ENCODE measurements around the gene ASF1B.

DNA sequence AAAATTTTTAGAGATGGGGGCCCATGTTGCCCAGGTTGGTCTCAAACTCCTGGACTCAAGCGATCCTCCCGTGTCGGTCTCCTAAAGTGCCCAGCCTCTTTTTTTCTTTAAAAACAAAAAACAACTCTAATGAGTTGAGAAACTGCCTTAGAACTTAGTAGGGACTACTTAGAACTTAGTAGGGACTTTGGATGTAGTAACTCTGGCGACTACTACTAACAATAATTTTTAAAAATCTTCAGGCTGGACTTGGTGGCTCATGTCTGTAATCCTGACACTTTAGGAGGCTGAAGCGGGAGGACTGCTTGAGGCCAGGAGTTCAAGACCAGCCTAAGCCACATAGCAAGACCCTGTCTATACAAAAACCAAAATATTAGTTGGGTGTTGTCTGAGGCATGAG lies 50.3 kb downstream of the ASF1B start:
- TF ChIP-seq, protein P1, sequence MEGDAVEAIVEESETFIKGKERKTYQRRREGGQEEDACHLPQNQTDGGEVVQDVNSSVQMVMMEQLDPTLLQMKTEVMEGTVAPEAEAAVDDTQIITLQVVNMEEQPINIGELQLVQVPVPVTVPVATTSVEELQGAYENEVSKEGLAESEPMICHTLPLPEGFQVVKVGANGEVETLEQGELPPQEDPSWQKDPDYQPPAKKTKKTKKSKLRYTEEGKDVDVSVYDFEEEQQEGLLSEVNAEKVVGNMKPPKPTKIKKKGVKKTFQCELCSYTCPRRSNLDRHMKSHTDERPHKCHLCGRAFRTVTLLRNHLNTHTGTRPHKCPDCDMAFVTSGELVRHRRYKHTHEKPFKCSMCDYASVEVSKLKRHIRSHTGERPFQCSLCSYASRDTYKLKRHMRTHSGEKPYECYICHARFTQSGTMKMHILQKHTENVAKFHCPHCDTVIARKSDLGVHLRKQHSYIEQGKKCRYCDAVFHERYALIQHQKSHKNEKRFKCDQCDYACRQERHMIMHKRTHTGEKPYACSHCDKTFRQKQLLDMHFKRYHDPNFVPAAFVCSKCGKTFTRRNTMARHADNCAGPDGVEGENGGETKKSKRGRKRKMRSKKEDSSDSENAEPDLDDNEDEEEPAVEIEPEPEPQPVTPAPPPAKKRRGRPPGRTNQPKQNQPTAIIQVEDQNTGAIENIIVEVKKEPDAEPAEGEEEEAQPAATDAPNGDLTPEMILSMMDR (IDR thresholded peaks at IDR 0.05) = no peak
- TF ChIP-seq POLR2AphosphoS5 (IDR thresholded peaks at IDR 0.05) (no peak), POLR2A (IDR thresholded peaks at IDR 0.05) (no peak)

Data from upper lobe of left lung (tissue), 4 donors.